ENCODE results near the gene PHLDA3.
"Not testable (repeated sequence)": the region's sequence is repeated elsewhere in the genome, so short reads cannot be mapped to it uniquely, and the experiment has no call there.

PHLDA3 gene

GRCh38 chr1:201503397-201504176 lies 34.6 kb upstream of the PHLDA3 start:
- DNase-seq: no peak

GRCh38 chr1:201502511-201502857 lies 33.5 kb upstream of the PHLDA3 start:
- DNase-seq: no peak

GRCh38 chr1:201501812-201502510 lies 33.0 kb upstream of the PHLDA3 start:
- no peak for DNase-seq

DNA sequence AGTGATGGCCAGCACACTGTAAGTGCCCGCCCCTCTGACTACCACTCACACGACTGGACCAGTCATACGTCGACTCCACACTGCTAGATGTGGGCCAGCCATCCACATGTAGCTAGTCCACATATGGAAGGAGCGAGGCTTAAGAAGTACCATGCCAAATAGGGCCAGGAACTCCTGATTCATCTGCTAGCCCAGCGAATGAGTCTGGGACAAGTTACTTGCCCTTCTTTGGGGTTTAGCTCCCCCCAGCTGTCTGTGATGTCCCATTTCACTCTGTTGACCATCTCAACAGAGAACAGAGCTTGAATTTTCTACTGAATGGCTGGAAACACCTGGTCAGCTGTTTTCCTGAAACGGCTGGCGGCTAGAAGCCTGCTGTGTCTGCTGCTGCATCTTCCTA lies 32.2 kb upstream of the PHLDA3 start:
- no peak for DNase-seq

GRCh38 chr1:201500670-201501120 lies 31.7 kb upstream of the PHLDA3 start:
- DNase-seq: no peak

DNA sequence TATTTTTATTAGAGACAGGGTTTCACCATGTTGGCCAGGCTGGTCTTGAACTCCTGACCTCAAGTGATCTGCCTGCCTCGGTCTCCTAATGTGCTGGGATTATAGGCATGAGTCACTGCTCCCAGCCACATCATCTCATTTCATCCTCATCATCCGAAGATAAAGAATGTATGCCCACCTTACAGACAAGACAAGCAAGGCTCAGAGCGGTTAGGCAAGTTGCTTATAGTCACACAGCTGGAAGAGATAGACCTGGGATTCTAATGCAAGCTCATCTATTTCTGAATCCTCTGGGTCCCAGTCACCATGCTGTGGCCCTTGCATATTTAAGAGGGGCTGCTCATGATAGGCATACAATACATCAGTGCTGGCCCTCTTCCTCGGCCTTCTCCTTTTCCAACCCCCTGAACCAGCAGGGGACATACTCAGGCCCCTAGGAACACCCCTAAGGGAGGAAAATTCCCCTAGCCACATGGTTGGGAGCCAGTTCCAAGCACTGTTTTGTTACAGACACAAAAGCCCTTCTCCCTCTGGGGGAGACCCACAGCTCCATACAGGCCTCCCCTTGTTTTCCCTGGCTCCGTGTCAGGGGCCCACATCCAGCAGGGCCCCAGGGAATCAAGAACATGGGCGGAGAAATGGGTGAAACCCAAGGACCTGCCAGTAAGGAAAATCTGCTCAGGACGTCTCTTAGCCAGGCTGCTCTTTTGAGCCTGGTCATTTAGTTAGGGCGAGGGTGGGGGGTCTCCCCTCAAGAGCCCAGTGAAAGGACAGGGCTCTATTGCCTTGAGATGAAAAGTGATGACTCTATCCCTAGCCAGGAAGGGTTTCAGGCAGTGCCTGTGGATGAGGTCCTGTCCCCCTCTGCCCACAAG lies 31.0 kb upstream of the PHLDA3 start:
- DNase-seq: no peak

- no peak for DNase-seq
Observed at GRCh38 chr1:201499191-201499590, 30.2 kb upstream of the PHLDA3 start.

DNA sequence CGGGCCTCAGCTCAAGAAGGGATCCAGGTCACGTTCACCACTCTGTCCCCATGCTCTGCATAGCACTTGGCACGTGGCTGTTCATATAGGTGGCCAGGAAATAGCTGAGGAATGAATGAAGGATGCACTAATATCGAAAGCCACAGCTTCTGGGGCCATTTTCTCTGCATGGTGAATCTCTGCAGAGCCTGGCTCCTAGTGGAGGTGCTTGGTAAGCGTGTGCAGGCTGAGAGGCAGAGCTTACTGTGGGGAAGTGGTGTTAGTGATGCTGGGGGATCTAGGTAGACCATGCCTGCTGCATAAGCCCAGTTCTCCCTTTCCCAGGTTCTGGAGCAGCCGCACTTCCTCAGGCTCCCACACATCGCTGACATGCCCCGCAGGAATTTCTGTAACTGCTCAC lies 29.6 kb upstream of the PHLDA3 start:
- DNase-seq: no peak

DNA sequence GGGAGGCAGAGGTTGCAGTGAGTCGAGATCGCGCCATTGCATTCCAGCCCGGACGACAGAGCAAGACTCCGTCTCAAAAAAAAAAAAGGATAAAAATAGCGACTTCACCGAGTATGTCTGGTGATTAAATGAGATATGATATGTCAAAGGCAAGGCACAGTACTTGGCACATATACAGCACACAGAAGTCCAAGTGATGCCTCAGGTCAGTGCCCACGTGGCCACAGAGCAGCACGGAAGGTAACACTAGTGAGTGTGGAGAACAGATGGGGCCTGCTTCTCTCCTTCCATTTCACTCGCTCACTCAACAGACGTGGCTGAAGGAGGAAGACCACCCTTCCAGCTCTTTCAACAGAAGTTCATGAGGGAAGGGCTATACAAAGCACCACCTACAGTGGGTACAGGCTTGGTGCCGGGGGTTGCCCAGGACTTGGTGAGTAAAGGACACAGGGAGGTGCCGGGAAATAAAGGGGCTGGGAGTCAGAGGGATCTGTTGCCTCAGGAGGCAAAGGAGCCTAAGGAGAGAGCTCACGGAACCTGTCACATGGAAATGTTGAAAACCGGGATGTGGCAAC lies 29.0 kb upstream of the PHLDA3 start:
- no peak for DNase-seq

DNA sequence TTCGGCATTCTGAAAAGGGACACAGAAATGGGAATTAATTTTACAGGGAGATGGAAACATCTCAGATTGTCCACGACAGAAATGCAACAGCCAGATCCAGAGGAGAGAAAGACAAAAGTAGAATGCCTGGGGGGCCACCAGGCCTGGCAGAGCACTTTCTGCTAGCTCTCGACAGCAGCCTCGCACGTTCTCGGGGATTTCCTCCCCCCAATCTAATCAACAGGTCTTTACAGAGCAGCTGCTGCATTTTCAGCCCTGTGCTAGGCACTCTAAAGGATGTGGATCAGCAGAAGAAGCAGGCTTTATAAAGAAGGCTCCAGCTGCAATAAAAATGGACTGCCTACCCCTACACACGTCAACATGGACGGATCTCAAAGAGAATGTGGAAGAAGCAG lies 27.3 kb upstream of the PHLDA3 start:
- no peak for DNase-seq

GRCh38 chr1:201495551-201496295 lies 26.7 kb upstream of the PHLDA3 start:
- no peak for DNase-seq

GRCh38 chr1:201493757-201494617 lies 25.0 kb upstream of the PHLDA3 start:
- DNase-seq: no peak

GRCh38 chr1:201493026-201493656 lies 24.2 kb upstream of the PHLDA3 start:
- DNase-seq: not testable (repeated sequence)

- DNase-seq: no peak
Observed at GRCh38 chr1:201491896-201492511, 23.0 kb upstream of the PHLDA3 start.

- no peak for DNase-seq
Observed at GRCh38 chr1:201490708-201491131, 21.7 kb upstream of the PHLDA3 start.

DNA sequence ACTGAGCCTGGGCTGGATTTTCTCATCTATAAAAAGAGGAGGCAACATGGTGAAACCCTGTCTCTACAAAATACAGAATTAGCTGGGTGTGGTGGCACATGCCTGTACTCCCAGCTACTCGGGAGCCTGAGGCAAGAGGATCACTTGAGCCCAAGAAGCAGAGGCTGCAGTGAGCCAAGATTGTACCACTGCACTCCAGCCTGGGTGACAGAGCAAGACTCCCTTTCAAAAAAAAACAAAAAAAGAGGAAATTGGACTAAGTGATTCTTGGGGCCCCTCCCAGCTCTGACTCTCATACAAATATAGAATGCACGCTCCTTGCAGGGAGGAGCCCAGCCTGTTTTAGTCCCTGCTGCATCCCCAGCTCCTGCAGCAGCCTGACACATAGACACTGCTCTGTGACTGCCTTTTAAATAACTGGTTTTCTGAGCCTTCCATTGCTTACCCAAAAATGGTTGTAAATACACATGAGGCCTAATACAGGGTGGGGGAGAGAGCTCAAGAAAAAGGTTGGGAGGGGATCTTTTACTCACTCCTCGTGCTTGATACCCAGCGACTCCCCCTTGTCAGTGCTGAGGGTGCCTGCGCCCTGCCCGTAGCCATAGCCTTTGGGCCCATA lies 20.8 kb upstream of the PHLDA3 start:
- no peak for DNase-seq

GRCh38 chr1:201488830-201489589 lies 20.0 kb upstream of the PHLDA3 start:
- DNase-seq: no peak

- no peak for DNase-seq
Observed at GRCh38 chr1:201487742-201488141, 18.8 kb upstream of the PHLDA3 start.

GRCh38 chr1:201486187-201486586 lies 17.2 kb upstream of the PHLDA3 start:
- DNase-seq: no peak

Measured in activated CD4-positive, alpha-beta T cell treated with anti-CD3 and anti-CD28 coated beads, Interleukin-2, amount 50 U/mL, for 48 hours (primary cell).